Central memory CD8-positive, alpha-beta T cell (primary cell): Measurements from ENCODE around the gene MBOAT2.
"Not testable (repeated sequence)": the region's sequence is repeated elsewhere in the genome, so short reads cannot be mapped to it uniquely, and the experiment has no call there.

Experiments used
- ATAC-seq: fragments of 150-1000 bp; cut with Tn5 transposase; replicated peaks from 2 replicates; pipeline ENCODE4 v1.10.0; 2022; ENCODE audit warnings: mild to moderate bottlenecking, moderate FRiP score, moderate number of reproducible peaks; ENCODE audit not compliant: poor library complexity, severe bottlenecking; ENCODE audit errors: extremely low read depth
- DNase-seq, 2 donors: peaks; one replicate each; pipeline ENCODE4 v3.0.0; 2021; ENCODE audit warnings: low spot score in 2 of 2
- H3K27ac Mint-ChIP-seq: one replicate; pipeline ENCODE4 v1.8.0; 2022; ENCODE audit warnings: low read depth, mild to moderate bottlenecking, moderate library complexity, mixed read lengths
- H3K27me3 Mint-ChIP-seq: one replicate; pipeline ENCODE4 v1.8.0; 2022; ENCODE audit warnings: mixed read lengths
- H3K36me3 Mint-ChIP-seq: one replicate; pipeline ENCODE4 v1.8.0; 2022; ENCODE audit warnings: mild to moderate bottlenecking, moderate library complexity, mixed read lengths; ENCODE audit not compliant: insufficient read depth
- H3K4me1 Mint-ChIP-seq: one replicate; pipeline ENCODE4 v1.8.0; 2022; ENCODE audit warnings: mixed read lengths
- H3K4me3 Mint-ChIP-seq: one replicate; pipeline ENCODE4 v1.8.0; 2022; ENCODE audit warnings: mild to moderate bottlenecking, moderate library complexity, mixed read lengths
- H3K9me3 Mint-ChIP-seq: one replicate; pipeline ENCODE4 v1.8.0; 2022; ENCODE audit warnings: mixed read lengths

Gene MBOAT2

GRCh38 chr2:8983571-8983970, 19.9 kb downstream of the MBOAT2 start:
- Mint-ChIP-seq H3K4me1 (peaks cover 5% of the 10 kb centered on the region), H3K4me3 (no peak overlapping the region), H3K27me3 (peaks cover 18% of the 10 kb centered on the region), H3K27ac (no peak overlapping the region), H3K9me3 (no peaks in the 10 kb centered on the region), H3K36me3 (no peaks in the 10 kb centered on the region)
- DNase-seq (no peak), ATAC-seq (no peak)

DNA sequence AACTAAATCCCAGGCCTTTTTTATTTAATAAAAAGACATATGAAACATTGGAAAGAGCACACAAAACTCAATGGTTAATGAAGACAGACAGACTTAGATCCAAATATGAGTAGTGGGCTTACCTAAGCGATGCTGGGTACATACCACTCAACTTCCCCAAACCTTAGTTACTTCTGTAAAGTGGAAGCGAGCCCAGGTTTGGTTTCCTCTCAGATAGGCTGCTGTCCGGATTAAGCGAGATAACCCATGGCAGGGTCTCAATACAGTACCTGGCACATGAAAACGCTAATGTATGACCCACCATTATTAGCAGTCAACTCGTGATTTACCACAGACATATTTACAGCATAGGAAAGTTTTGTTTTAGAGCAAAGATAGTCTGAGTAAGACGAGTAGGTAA, 21.6 kb downstream of the MBOAT2 start:
- H3K4me3 Mint-ChIP-seq = no peak overlapping the region
- ATAC-seq = no peak

DNA sequence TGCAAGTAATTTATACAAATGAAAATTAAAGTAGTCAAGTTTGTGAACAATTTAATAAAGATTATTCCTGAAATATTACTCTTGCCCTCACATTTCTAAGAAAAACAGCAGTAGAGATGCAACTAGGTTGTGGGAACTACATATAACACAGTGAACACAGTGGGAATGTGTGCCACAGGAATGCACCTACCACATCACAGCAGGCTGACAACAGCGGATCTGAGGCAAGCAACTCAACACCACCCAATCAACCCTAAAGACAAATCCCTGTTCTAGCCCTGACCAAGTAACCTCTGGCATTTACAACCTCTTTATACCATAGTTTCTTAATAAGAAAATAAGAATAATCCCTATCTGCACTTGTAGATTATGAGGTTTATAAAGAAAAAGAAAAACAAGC, 23.4 kb downstream of the MBOAT2 start:
- Mint-ChIP-seq H3K4me3 (no peak overlapping the region), H3K27me3 (peaks cover 18% of the 10 kb centered on the region), H3K27ac (no peak overlapping the region), H3K9me3 (no peaks in the 10 kb centered on the region), H3K36me3 (no peaks in the 10 kb centered on the region), H3K4me1 (no peaks in the 10 kb centered on the region)
- ATAC-seq (no peak), DNase-seq (no peak)

More for the DNA sequence above, 21.6 kb downstream of the MBOAT2 start:
- H3K27ac Mint-ChIP-seq = no peak overlapping the region
- no peaks in the 10 kb centered on the region for H3K36me3 Mint-ChIP-seq
- H3K27me3 Mint-ChIP-seq = peaks cover 18% of the 10 kb centered on the region
- DNase-seq = no peak
- no peaks in the 10 kb centered on the region for H3K9me3 Mint-ChIP-seq
- peaks cover 5% of the 10 kb centered on the region for H3K4me1 Mint-ChIP-seq

GRCh38 chr2:8977758-8978157, 25.7 kb downstream of the MBOAT2 start:
- Mint-ChIP-seq H3K27ac (no peak overlapping the region), H3K36me3 (no peaks in the 10 kb centered on the region), H3K27me3 (peaks cover 18% of the 10 kb centered on the region), H3K4me1 (no peaks in the 10 kb centered on the region), H3K9me3 (no peaks in the 10 kb centered on the region), H3K4me3 (no peak overlapping the region)
- DNase-seq (no peak), ATAC-seq (no peak)

DNA sequence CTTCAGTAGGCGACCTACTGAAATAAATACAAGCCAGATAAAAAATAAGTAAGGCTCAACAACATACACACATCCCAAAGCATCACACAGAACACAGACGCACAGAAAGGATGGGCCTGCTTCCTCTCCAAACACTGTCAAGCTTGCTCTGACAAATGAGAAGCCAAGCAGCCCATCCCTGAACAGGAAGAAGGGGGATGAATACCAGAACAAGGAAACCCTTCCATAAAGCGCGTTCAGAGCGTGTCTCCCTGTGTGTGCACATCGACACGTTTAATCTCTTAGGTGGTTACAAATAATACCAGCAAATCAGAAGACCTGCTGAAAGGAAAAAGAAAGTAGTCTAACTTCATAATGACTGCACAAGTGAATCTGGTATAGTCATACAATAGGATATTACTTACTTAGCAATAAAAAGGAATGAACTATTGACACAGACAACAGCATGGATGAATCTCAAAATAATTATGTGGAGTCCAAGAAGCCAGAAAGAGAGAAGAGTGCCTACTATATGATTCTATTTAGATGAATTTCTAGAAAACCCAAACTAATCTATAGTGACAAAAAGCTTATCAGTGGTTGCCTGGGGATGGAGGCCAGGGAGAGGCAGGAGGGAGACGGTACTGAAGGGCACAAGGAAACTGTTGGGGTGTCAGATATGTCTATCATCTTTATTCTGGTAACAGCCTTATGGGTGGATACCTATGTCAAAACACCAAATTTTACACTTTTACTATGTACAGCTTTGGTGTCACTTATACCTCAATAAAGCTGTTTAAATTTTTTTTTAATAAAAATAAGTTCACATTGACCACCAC, 26.8 kb downstream of the MBOAT2 start:
- H3K4me1 Mint-ChIP-seq = no peaks in the 10 kb centered on the region
- ATAC-seq = no peak

DNA sequence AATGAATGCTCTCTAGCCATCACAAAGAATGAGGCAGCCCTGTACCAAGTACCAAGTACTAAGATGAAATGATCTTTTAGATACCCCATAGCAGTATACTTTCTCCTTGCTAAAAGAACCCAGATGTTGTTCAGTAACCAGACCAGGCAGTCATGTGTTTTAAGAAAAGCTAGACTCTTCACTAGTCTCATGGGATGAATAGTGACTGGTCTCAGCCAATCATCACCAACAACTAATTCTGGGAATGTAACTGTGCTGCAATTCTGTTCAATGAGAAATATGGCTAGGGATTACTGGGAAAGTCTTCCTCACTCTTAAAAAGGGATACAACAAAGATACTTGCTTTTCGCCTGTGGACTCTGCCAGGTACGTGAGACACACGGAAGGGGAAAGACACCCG, 29.5 kb downstream of the MBOAT2 start:
- peaks cover 19% of the 10 kb centered on the region for H3K27me3 Mint-ChIP-seq
- no peak overlapping the region for H3K4me3 Mint-ChIP-seq
- no peak for ATAC-seq
- DNase-seq = no peak
- no peak overlapping the region for H3K27ac Mint-ChIP-seq
- H3K9me3 Mint-ChIP-seq = no peaks in the 10 kb centered on the region
- no peaks in the 10 kb centered on the region for H3K36me3 Mint-ChIP-seq
- H3K4me1 Mint-ChIP-seq = no peaks in the 10 kb centered on the region

More for the DNA sequence above, 26.8 kb downstream of the MBOAT2 start:
- Mint-ChIP-seq H3K9me3 (no peaks in the 10 kb centered on the region), H3K36me3 (no peaks in the 10 kb centered on the region), H3K27ac (no peak overlapping the region), H3K27me3 (peaks cover 7% of the 10 kb centered on the region), H3K4me3 (no peak overlapping the region)
- no peak for DNase-seq

- not testable (repeated sequence) for H3K4me1 Mint-ChIP-seq, H3K27ac Mint-ChIP-seq, DNase-seq, ATAC-seq, H3K36me3 Mint-ChIP-seq, H3K9me3 Mint-ChIP-seq, H3K4me3 Mint-ChIP-seq
- peaks cover 28% of the 10 kb centered on the region for H3K27me3 Mint-ChIP-seq
Measured at GRCh38 chr2:8973017-8973416, 30.5 kb downstream of the MBOAT2 start.

GRCh38 chr2:8972535-8972934, 30.9 kb downstream of the MBOAT2 start:
- not testable (repeated sequence) for H3K27ac Mint-ChIP-seq, H3K4me3 Mint-ChIP-seq, H3K4me1 Mint-ChIP-seq, H3K9me3 Mint-ChIP-seq, H3K36me3 Mint-ChIP-seq, DNase-seq, ATAC-seq
- peaks cover 32% of the 10 kb centered on the region for H3K27me3 Mint-ChIP-seq

- not testable (repeated sequence) for H3K4me1 Mint-ChIP-seq, DNase-seq, H3K4me3 Mint-ChIP-seq, H3K9me3 Mint-ChIP-seq, H3K36me3 Mint-ChIP-seq, ATAC-seq, H3K27ac Mint-ChIP-seq
- H3K27me3 Mint-ChIP-seq = peaks cover 64% of the 10 kb centered on the region
Measured at GRCh38 chr2:8969348-8969747, 34.1 kb downstream of the MBOAT2 start.

GRCh38 chr2:8966123-8966908, 37.2 kb downstream of the MBOAT2 start:
- DNase-seq (no peak), ATAC-seq (no peak)
- Mint-ChIP-seq H3K36me3 (no peaks in the 10 kb centered on the region), H3K27ac (no peak overlapping the region), H3K27me3 (peaks cover 87% of the 10 kb centered on the region), H3K9me3 (no peaks in the 10 kb centered on the region), H3K4me3 (no peak overlapping the region), H3K4me1 (no peaks in the 10 kb centered on the region)

- Mint-ChIP-seq H3K27me3 (peaks cover 82% of the 10 kb centered on the region), H3K27ac (no peak overlapping the region), H3K4me3 (no peak overlapping the region), H3K9me3 (no peaks in the 10 kb centered on the region), H3K4me1 (no peaks in the 10 kb centered on the region), H3K36me3 (no peaks in the 10 kb centered on the region)
- DNase-seq = no peak
- ATAC-seq = no peak
Measured at GRCh38 chr2:8965216-8965969, 38.1 kb downstream of the MBOAT2 start.

DNA sequence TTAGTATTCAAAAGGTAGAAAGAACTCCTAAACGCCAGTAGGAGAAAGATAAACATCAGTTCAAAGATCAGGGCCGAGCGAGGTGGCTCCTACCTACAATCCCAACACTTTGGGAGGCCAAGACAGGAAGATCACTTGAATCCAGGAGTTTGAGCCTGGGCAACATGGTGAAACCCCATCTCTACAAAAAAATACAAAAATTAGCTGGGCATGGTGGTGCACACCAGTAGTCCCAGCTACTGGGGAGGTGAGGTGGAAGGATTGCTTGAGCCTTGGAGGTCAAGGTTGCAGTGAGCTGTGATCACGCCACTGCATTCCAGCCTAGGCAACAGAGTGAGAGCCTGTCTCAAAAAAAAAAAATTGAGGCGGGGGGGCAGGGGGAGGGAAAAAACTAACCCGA, 40.6 kb downstream of the MBOAT2 start:
- Mint-ChIP-seq H3K27ac (no peak overlapping the region), H3K36me3 (peaks cover 1% of the 10 kb centered on the region), H3K4me3 (no peak overlapping the region), H3K9me3 (no peaks in the 10 kb centered on the region), H3K27me3 (peaks cover 67% of the 10 kb centered on the region), H3K4me1 (no peaks in the 10 kb centered on the region)
- ATAC-seq = no peak
- no peak for DNase-seq
